WTC11 (cell line): Measurements from ENCODE around the gene ICE2.

ENCODE experiments used
- CREB1 ChIP-seq: sonication (generic); formaldehyde crosslinking; IDR thresholded peaks from 2 replicates; pipeline ENCODE4 v1.8.0; 2023; ENCODE audit warnings: mild to moderate bottlenecking, missing genetic modification reagents
- ELF4 ChIP-seq: sonication (generic); formaldehyde crosslinking; IDR thresholded peaks from 2 replicates; pipeline ENCODE4 v1.8.1; 2022; ENCODE audit warnings: low read depth, mild to moderate bottlenecking, moderate library complexity, missing genetic modification reagents
- ESRRA ChIP-seq: sonication (generic); formaldehyde crosslinking; IDR thresholded peaks from 2 replicates; pipeline ENCODE4 v1.8.1; 2022; ENCODE audit warnings: mild to moderate bottlenecking, missing genetic modification reagents, borderline replicate concordance
- GABPB1 ChIP-seq: sonication (generic); formaldehyde crosslinking; IDR thresholded peaks from 2 replicates; pipeline ENCODE4 v1.8.1; 2023; ENCODE audit warnings: mild to moderate bottlenecking, missing genetic modification reagents
- JUN ChIP-seq: sonication (generic); formaldehyde crosslinking; IDR thresholded peaks from 2 replicates; pipeline ENCODE4 v1.8.0; 2023; ENCODE audit warnings: mild to moderate bottlenecking, missing genetic modification reagents
- SMAD3 ChIP-seq: sonication (generic); formaldehyde crosslinking; IDR thresholded peaks from 2 replicates; pipeline ENCODE4 v1.8.0; 2022; ENCODE audit warnings: missing genetic modification reagents, mild to moderate bottlenecking, borderline replicate concordance
- SP1 ChIP-seq: sonication (generic); formaldehyde crosslinking; conservative IDR thresholded peaks from 2 replicates; pipeline ENCODE4 v1.8.1; 2022; ENCODE audit warnings: missing genetic modification reagents
- TP53 ChIP-seq: sonication (generic); formaldehyde crosslinking; IDR thresholded peaks from 2 replicates; pipeline ENCODE4 v1.8.1; 2023; ENCODE audit warnings: mild to moderate bottlenecking, missing genetic modification reagents
- TF ChIP-seq, protein P1 (sequence below): fragments of 200-600 bp; IDR thresholded peaks from 2 replicates; pipeline ENCODE4 v1.8.0; 2022; ENCODE audit warnings: antibody characterized with exemption
- TF ChIP-seq, protein P2 (sequence below): sonication (generic); formaldehyde crosslinking; IDR thresholded peaks from 2 replicates; pipeline ENCODE4 v1.8.1; 2023; ENCODE audit warnings: mild to moderate bottlenecking, missing genetic modification reagents, moderate library complexity
- TF ChIP-seq, protein P3 (sequence below): fragments of 250-450 bp; sonication (Bioruptor Pico); IDR thresholded peaks from 2 replicates; pipeline ENCODE4 v1.9.0; 2021; ENCODE audit warnings: mild to moderate bottlenecking
- TF ChIP-seq, protein P4 (sequence below): sonication (generic); formaldehyde crosslinking; IDR thresholded peaks from 2 replicates; pipeline ENCODE4 v1.8.0; 2022; ENCODE audit warnings: mild to moderate bottlenecking, missing genetic modification reagents
- TF ChIP-seq, protein P5 (sequence below): sonication (generic); formaldehyde crosslinking; IDR thresholded peaks from 2 replicates; pipeline ENCODE4 v1.8.0; 2022; ENCODE audit warnings: missing genetic modification reagents
- TF ChIP-seq, protein P6 (sequence below): sonication (generic); formaldehyde crosslinking; IDR thresholded peaks from 2 replicates; pipeline ENCODE4 v1.8.1; 2022; ENCODE audit warnings: low read depth, mild to moderate bottlenecking, moderate library complexity, missing genetic modification reagents, borderline replicate concordance

DNA sequence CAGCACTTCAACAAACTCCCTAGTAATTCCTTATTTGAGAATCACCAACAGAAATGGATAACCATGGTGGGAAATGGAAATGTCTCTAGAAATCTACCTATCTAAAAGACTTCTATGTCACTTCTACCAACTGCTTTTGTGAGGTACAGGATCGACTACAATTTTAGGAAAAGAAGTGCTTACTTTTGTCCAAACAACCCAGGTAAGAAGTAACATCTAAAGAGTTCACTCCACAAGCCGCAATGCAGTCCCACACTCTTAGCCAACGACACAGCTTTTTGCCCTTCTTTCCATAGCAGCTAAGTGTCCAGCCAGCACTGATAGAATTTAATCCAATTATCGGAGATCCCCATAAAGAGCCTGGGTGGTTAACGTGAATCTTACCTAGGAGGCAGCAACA is 109.2 kb downstream of the ICE2 start:
- TF ChIP-seq, protein P1, sequence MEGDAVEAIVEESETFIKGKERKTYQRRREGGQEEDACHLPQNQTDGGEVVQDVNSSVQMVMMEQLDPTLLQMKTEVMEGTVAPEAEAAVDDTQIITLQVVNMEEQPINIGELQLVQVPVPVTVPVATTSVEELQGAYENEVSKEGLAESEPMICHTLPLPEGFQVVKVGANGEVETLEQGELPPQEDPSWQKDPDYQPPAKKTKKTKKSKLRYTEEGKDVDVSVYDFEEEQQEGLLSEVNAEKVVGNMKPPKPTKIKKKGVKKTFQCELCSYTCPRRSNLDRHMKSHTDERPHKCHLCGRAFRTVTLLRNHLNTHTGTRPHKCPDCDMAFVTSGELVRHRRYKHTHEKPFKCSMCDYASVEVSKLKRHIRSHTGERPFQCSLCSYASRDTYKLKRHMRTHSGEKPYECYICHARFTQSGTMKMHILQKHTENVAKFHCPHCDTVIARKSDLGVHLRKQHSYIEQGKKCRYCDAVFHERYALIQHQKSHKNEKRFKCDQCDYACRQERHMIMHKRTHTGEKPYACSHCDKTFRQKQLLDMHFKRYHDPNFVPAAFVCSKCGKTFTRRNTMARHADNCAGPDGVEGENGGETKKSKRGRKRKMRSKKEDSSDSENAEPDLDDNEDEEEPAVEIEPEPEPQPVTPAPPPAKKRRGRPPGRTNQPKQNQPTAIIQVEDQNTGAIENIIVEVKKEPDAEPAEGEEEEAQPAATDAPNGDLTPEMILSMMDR: no peak
- no peak for TF ChIP-seq GABPB1 (CRISPR knock-in tag)
- TF ChIP-seq, protein P2, sequence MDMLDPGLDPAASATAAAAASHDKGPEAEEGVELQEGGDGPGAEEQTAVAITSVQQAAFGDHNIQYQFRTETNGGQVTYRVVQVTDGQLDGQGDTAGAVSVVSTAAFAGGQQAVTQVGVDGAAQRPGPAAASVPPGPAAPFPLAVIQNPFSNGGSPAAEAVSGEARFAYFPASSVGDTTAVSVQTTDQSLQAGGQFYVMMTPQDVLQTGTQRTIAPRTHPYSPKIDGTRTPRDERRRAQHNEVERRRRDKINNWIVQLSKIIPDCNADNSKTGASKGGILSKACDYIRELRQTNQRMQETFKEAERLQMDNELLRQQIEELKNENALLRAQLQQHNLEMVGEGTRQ (CRISPR knock-in tag): no peak
- TF ChIP-seq, protein P3, sequence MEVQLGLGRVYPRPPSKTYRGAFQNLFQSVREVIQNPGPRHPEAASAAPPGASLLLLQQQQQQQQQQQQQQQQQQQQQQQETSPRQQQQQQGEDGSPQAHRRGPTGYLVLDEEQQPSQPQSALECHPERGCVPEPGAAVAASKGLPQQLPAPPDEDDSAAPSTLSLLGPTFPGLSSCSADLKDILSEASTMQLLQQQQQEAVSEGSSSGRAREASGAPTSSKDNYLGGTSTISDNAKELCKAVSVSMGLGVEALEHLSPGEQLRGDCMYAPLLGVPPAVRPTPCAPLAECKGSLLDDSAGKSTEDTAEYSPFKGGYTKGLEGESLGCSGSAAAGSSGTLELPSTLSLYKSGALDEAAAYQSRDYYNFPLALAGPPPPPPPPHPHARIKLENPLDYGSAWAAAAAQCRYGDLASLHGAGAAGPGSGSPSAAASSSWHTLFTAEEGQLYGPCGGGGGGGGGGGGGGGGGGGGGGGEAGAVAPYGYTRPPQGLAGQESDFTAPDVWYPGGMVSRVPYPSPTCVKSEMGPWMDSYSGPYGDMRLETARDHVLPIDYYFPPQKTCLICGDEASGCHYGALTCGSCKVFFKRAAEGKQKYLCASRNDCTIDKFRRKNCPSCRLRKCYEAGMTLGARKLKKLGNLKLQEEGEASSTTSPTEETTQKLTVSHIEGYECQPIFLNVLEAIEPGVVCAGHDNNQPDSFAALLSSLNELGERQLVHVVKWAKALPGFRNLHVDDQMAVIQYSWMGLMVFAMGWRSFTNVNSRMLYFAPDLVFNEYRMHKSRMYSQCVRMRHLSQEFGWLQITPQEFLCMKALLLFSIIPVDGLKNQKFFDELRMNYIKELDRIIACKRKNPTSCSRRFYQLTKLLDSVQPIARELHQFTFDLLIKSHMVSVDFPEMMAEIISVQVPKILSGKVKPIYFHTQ (CRISPR knock-in tag): no peak
- no peak for TF ChIP-seq SP1 (CRISPR knock-in tag)
- no peak for TF ChIP-seq ESRRA
- TF ChIP-seq, protein P4, sequence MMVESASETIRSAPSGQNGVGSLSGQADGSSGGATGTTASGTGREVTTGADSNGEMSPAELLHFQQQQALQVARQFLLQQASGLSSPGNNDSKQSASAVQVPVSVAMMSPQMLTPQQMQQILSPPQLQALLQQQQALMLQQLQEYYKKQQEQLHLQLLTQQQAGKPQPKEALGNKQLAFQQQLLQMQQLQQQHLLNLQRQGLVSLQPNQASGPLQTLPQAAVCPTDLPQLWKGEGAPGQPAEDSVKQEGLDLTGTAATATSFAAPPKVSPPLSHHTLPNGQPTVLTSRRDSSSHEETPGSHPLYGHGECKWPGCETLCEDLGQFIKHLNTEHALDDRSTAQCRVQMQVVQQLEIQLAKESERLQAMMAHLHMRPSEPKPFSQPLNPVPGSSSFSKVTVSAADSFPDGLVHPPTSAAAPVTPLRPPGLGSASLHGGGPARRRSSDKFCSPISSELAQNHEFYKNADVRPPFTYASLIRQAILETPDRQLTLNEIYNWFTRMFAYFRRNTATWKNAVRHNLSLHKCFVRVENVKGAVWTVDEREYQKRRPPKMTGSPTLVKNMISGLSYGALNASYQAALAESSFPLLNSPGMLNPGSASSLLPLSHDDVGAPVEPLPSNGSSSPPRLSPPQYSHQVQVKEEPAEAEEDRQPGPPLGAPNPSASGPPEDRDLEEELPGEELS (CRISPR knock-in tag): no peak
- no peak for TF ChIP-seq JUN (CRISPR knock-in tag)
- TF ChIP-seq, protein P5, sequence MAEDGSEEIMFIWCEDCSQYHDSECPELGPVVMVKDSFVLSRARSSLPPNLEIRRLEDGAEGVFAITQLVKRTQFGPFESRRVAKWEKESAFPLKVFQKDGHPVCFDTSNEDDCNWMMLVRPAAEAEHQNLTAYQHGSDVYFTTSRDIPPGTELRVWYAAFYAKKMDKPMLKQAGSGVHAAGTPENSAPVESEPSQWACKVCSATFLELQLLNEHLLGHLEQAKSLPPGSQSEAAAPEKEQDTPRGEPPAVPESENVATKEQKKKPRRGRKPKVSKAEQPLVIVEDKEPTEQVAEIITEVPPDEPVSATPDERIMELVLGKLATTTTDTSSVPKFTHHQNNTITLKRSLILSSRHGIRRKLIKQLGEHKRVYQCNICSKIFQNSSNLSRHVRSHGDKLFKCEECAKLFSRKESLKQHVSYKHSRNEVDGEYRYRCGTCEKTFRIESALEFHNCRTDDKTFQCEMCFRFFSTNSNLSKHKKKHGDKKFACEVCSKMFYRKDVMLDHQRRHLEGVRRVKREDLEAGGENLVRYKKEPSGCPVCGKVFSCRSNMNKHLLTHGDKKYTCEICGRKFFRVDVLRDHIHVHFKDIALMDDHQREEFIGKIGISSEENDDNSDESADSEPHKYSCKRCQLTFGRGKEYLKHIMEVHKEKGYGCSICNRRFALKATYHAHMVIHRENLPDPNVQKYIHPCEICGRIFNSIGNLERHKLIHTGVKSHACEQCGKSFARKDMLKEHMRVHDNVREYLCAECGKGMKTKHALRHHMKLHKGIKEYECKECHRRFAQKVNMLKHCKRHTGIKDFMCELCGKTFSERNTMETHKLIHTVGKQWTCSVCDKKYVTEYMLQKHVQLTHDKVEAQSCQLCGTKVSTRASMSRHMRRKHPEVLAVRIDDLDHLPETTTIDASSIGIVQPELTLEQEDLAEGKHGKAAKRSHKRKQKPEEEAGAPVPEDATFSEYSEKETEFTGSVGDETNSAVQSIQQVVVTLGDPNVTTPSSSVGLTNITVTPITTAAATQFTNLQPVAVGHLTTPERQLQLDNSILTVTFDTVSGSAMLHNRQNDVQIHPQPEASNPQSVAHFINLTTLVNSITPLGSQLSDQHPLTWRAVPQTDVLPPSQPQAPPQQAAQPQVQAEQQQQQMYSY (CRISPR knock-in tag): no peak
- TF ChIP-seq CREB1 (CRISPR knock-in tag): no peak
- no peak for TF ChIP-seq ELF4 (CRISPR knock-in tag)
- no peak for TF ChIP-seq TP53 (CRISPR knock-in tag)
- TF ChIP-seq, protein P6, sequence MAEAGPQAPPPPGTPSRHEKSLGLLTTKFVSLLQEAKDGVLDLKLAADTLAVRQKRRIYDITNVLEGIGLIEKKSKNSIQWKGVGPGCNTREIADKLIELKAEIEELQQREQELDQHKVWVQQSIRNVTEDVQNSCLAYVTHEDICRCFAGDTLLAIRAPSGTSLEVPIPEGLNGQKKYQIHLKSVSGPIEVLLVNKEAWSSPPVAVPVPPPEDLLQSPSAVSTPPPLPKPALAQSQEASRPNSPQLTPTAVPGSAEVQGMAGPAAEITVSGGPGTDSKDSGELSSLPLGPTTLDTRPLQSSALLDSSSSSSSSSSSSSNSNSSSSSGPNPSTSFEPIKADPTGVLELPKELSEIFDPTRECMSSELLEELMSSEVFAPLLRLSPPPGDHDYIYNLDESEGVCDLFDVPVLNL (CRISPR knock-in tag): no peak
- no peak for TF ChIP-seq SMAD3
